PC-3 (cell line): ENCODE measurements around the gene LHFPL5. TPM values are rescaled to one million over a fixed set of nuclear protein-coding genes. Genes with fewer than 3 reads are reported as not detected.

Experiments used
- ATAC-seq: fragments of 200-7000 bp; cut with Tn5 transposase; 2 replicates; pipeline ENCODE4 v1.9.1; 2020; ENCODE audit warnings: mild to moderate bottlenecking, moderate library complexity
- BruUV-seq: library from RNA; stranded (reverse); fragments of 400-500 nt; replicated peaks from 2 replicates; lab custom pipeline; 2021; lab: Mats Ljungman, UMichigan
- CTCF ChIA-PET: fragments of 300-600 bp; sonication (Branson Sonifier 250); formaldehyde crosslinking; loops from one replicate; lab custom pipeline; 2022; ENCODE audit warnings: antibody characterized with exemption; lab: Charles Lee
- POLR2A ChIA-PET: fragments of 300-600 bp; sonication (Branson Sonifier 250); formaldehyde crosslinking; loops from one replicate; lab custom pipeline; 2022; ENCODE audit warnings: antibody characterized with exemption; ENCODE audit not compliant: unreplicated experiment; lab: Charles Lee
- DNase-seq: peaks from one replicate; pipeline ENCODE4 v3.0.0-alpha.2; 2015
- H2AFZ ChIP-seq: fragments of 300-600 bp; sonication (generic); 2 replicates; pipeline ENCODE4 v1.6.0; 2016; ENCODE audit warnings: antibody characterized with exemption, low read length
- H3F3A ChIP-seq: fragments of 300-600 bp; sonication (generic); one replicate; pipeline ENCODE4 v1.6.0; 2017; ENCODE audit warnings: antibody characterized with exemption, low read length, control low read depth, mild to moderate bottlenecking; ENCODE audit not compliant: unreplicated experiment
- H3K27ac ChIP-seq: fragments of 300-600 bp; sonication (generic); 2 replicates; pipeline ENCODE4 v1.5.1; 2016; ENCODE audit warnings: mild to moderate bottlenecking, low read length
- H3K27me3 ChIP-seq: fragments of 300-600 bp; sonication (generic); 2 replicates; pipeline ENCODE4 v1.6.1; 2016; ENCODE audit warnings: low read length, mixed read lengths
- H3K36me3 ChIP-seq: fragments of 300-600 bp; sonication (generic); 2 replicates; pipeline ENCODE4 v1.6.1; 2016; ENCODE audit warnings: low read depth, mixed run types, low read length, mixed read lengths
- H3K4me1 ChIP-seq: fragments of 300-600 bp; sonication (generic); 2 replicates; pipeline ENCODE4 v1.5.1; 2016; ENCODE audit warnings: low read length; ENCODE audit not compliant: insufficient read depth
- H3K4me2 ChIP-seq: fragments of 300-600 bp; sonication (generic); 2 replicates; pipeline ENCODE4 v1.6.0; 2016; ENCODE audit warnings: low read length
- H3K4me3 ChIP-seq: fragments of 300-600 bp; sonication (generic); 2 replicates; pipeline ENCODE4 v1.5.1; 2016; ENCODE audit warnings: mild to moderate bottlenecking, low read length, mixed read lengths
- H3K79me2 ChIP-seq: fragments of 300-600 bp; sonication (generic); 2 replicates; pipeline ENCODE4 v1.6.1; 2017; ENCODE audit warnings: low read length, mixed read lengths
- H3K9ac ChIP-seq: fragments of 300-600 bp; sonication (generic); 2 replicates; pipeline ENCODE4 v1.6.0; 2016; ENCODE audit warnings: mild to moderate bottlenecking, low read length
- H3K9me2 ChIP-seq: fragments of 300-600 bp; sonication (generic); replicated peaks from 2 replicates; pipeline ENCODE4 v1.6.1; 2016; ENCODE audit warnings: mixed run types, low read length, mixed read lengths
- H3K9me3 ChIP-seq: fragments of 300-600 bp; sonication (generic); 2 replicates; pipeline ENCODE4 v1.6.1; 2016; ENCODE audit warnings: low read length, mixed read lengths
- H4K20me1 ChIP-seq: fragments of 300-600 bp; sonication (generic); 2 replicates; pipeline ENCODE4 v1.6.1; 2016; ENCODE audit warnings: low read length, mixed read lengths
- CTCF ChIP-seq: fragments of 300-600 bp; sonication (generic); conservative IDR thresholded peaks from 2 replicates; pipeline ENCODE4 v1.5.1; 2017; ENCODE audit warnings: antibody characterized with exemption, low read depth, mild to moderate bottlenecking, low read length
- EZH2 ChIP-seq: fragments of 300-600 bp; sonication (generic); IDR thresholded peaks from one replicate; pipeline ENCODE4 v1.6.1; 2017; ENCODE audit warnings: antibody characterized with exemption, mild to moderate bottlenecking, low read length; ENCODE audit not compliant: unreplicated experiment
- EZH2phosphoT487 ChIP-seq: fragments of 300-600 bp; sonication (generic); IDR thresholded peaks from 2 replicates; pipeline ENCODE4 v1.6.1; 2018; ENCODE audit warnings: mild to moderate bottlenecking, antibody characterized with exemption, low read length, borderline replicate concordance
- intact Hi-C: fragments of 100-400 bp; cut with micrococcal nuclease; formaldehyde crosslinking; loops from 2 replicates; pipeline ENCODE4 v1.9.0; 2023
- total RNA-seq: library from RNA; depleted of rRNA; stranded (reverse); fragments of >200 nt; gene quantifications from 2 replicates; pipeline ENCODE4 v1.2.3, GENCODE V29; 2014

Gene LHFPL5
- total RNA-seq, 1 experiment from 2014 or later = not detected

- Histone ChIP-seq H2AFZ (no peak overlapping the region), H3K27me3 (no peaks in the 10 kb centered on the region), H3K9ac (no peak overlapping the region), H3K9me2 (no peaks in the 10 kb centered on the region), H3K79me2 (no peaks in the 10 kb centered on the region), H3K9me3 (0 out of 2 replicates have a peak, but pooled peaks cover 4% of the 10 kb centered on the region), H4K20me1 (no peaks in the 10 kb centered on the region), H3K4me2 (no peak overlapping the region), H3K27ac (no peak overlapping the region), H3F3A (no peaks in the 10 kb centered on the region), H3K4me3 (no peak overlapping the region), H3K36me3 (peaks cover 62% of the 10 kb centered on the region), H3K4me1 (no peaks in the 10 kb centered on the region)
- no TSS peak for BruUV-seq
- TF ChIP-seq EZH2phosphoT487 = no peak
- no peak for TF ChIP-seq CTCF
- no peak for TF ChIP-seq EZH2
- ChIA-PET CTCF (no interaction called here), POLR2A (no interaction called here)
- DNase-seq (no peak), ATAC-seq (no peak)
- intact Hi-C loops = no loop called here
These were observed 39.1 kb downstream of the LHFPL5 start for GRCh38 chr6:35844290-35844689.

GRCh38 chr6:35850208-35850607 lies 45.1 kb downstream of the LHFPL5 start:
- Histone ChIP-seq H3K36me3 (peaks cover 74% of the 10 kb centered on the region), H3K9ac (no peak overlapping the region), H3K4me3 (no peak overlapping the region), H3K79me2 (no peaks in the 10 kb centered on the region), H3K27me3 (no peaks in the 10 kb centered on the region), H2AFZ (no peak overlapping the region), H3K9me3 (0 out of 2 replicates have a peak, but pooled peaks cover 4% of the 10 kb centered on the region), H3F3A (no peaks in the 10 kb centered on the region), H3K4me1 (no peaks in the 10 kb centered on the region), H3K27ac (no peak overlapping the region), H3K4me2 (no peak overlapping the region), H3K9me2 (no peaks in the 10 kb centered on the region), H4K20me1 (no peaks in the 10 kb centered on the region)
- POLR2A ChIA-PET = no interaction called here
- BruUV-seq = no TSS peak
- DNase-seq = no peak
- no peak for TF ChIP-seq CTCF
- TF ChIP-seq EZH2phosphoT487 = no peak
- TF ChIP-seq EZH2 = no peak
- intact Hi-C loops = no loop called here
- CTCF ChIA-PET = no interaction called here
- ATAC-seq = no peak

DNA sequence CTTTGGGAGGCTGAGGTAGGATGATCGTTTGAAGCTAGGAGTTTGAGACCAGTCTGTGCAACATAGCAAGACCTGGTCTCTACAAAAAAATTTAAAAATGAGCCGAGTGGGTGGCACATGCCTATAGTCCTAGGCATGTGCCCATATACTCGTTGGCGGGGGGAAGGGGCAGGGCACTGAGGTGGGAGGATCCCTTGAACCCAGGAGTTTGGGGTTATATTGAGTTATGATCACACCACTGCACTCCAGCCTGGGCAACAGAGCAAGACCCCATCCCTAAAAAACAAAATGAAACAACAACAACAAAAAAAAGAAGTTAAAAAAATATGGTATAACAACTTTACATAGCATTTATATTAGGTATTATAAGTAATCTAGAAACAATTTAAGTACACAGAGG lies 47.8 kb downstream of the LHFPL5 start:
- ChIA-PET POLR2A (no interaction called here), CTCF (no interaction called here)
- no peak for TF ChIP-seq EZH2phosphoT487
- no peak for TF ChIP-seq EZH2
- TF ChIP-seq CTCF = no peak
- H3F3A ChIP-seq = no peaks in the 10 kb centered on the region
- intact Hi-C loops = no loop called here
- peaks cover 76% of the 10 kb centered on the region for H3K36me3 ChIP-seq
- H3K9me2 ChIP-seq = no peaks in the 10 kb centered on the region
- no peak overlapping the region for H3K4me3 ChIP-seq
- H3K27me3 ChIP-seq = no peaks in the 10 kb centered on the region
- no peak overlapping the region for H3K4me2 ChIP-seq
- H2AFZ ChIP-seq = no peak overlapping the region
- 0 out of 2 replicates have a peak, but pooled peaks cover 4% of the 10 kb centered on the region for H3K9me3 ChIP-seq
- no peaks in the 10 kb centered on the region for H4K20me1 ChIP-seq
- DNase-seq (no peak), ATAC-seq (no peak)
- no TSS peak for BruUV-seq
- H3K4me1 ChIP-seq = no peaks in the 10 kb centered on the region
- H3K9ac ChIP-seq = no peak overlapping the region
- no peaks in the 10 kb centered on the region for H3K79me2 ChIP-seq
- no peak overlapping the region for H3K27ac ChIP-seq
